Spleen (tissue), 7 donors: ENCODE measurements around the gene RBM18.

Source experiments
- POLR2A ChIP-seq, 3 donors: fragments of 450-650 bp; IDR thresholded peaks; one replicate each; pipeline ENCODE4 v1.5.1; 2017; ENCODE audit warnings: antibody characterized with exemption in 3 of 3, mild to moderate bottlenecking in 1 of 3
- POLR2AphosphoS5 ChIP-seq, 3 donors: sonication (generic); formaldehyde crosslinking; IDR thresholded peaks; one replicate each; pipeline ENCODE4 v1.5.1; 2017; ENCODE audit warnings: antibody characterized with exemption in 3 of 3
- TF ChIP-seq, protein P1 (sequence below), 11 experiments: fragments of 200-600 bp in 7 of 11; fragments of 450-650 bp in 4 of 11; sonication (generic) in 4 of 11; IDR thresholded peaks in 8 of 11; conservative IDR thresholded peaks in 3 of 11; 1 replicate in 7 of 11; 2 replicates in 4 of 11; pipeline versions ENCODE4 v1.4.0 to v1.8.0; 2016 to 2021; ENCODE audit warnings: antibody characterized with exemption in 11 of 11, inconsistent platforms in 4 of 11, mild to moderate bottlenecking in 1 of 11
- donor health status: DM: no; HTN: no; CAD: no; lungs with moderate emphysema.
- donor health status: DM: no; HTN: no; CAD: no.
- donor health status: DM: no; HTN: no; CAD: no.

GRCh38 chr9:122297512-122297911, 32.9 kb upstream of the RBM18 start:
- TF ChIP-seq POLR2AphosphoS5 (IDR thresholded peaks at IDR 0.05), result peak in 1 of 3 donors; percentile 31
- TF ChIP-seq, protein P1, sequence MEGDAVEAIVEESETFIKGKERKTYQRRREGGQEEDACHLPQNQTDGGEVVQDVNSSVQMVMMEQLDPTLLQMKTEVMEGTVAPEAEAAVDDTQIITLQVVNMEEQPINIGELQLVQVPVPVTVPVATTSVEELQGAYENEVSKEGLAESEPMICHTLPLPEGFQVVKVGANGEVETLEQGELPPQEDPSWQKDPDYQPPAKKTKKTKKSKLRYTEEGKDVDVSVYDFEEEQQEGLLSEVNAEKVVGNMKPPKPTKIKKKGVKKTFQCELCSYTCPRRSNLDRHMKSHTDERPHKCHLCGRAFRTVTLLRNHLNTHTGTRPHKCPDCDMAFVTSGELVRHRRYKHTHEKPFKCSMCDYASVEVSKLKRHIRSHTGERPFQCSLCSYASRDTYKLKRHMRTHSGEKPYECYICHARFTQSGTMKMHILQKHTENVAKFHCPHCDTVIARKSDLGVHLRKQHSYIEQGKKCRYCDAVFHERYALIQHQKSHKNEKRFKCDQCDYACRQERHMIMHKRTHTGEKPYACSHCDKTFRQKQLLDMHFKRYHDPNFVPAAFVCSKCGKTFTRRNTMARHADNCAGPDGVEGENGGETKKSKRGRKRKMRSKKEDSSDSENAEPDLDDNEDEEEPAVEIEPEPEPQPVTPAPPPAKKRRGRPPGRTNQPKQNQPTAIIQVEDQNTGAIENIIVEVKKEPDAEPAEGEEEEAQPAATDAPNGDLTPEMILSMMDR (IDR thresholded peaks at IDR 0.05 in 8 of 11, conservative IDR thresholded peaks at IDR 0.05 in 3 of 11), result no peak
- no peak for TF ChIP-seq POLR2A (IDR thresholded peaks at IDR 0.05)
